GM12873 (cell line): Measurements from ENCODE around the gene SSBP4.

Experiments
- CTCF ChIP-seq: IDR thresholded peaks from 2 replicates; pipeline ENCODE4 v1.5.1; 2012; ENCODE audit warnings: low read depth, mild to moderate bottlenecking, moderate library complexity, low read length, control low read depth; ENCODE audit not compliant: insufficient read depth; ENCODE audit errors: missing control alignments

SSBP4 gene

DNA sequence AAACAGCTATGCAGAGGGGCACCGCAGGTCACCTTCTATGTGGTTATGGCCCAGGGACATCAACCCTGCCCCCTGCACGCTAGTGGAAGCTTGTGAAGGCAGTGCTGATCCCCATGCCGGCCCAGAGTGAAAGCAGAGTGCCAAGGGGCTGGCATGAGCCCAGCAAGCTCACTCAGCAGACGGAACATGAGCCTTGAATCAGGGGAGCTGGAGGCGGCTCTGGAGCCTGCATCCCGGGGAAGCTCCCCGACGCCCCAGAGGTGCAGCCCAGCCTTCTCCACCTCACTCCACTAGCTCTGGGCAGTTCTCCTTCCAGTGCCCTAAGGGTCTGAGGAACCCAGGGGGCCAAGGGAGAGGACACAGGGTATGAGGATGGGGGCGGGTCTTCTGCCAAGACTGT is 37.8 kb downstream of the SSBP4 start:
- TF ChIP-seq CTCF: no peak

GRCh38 chr19:18457483-18458331 is 38.5 kb downstream of the SSBP4 start:
- no peak for TF ChIP-seq CTCF

DNA sequence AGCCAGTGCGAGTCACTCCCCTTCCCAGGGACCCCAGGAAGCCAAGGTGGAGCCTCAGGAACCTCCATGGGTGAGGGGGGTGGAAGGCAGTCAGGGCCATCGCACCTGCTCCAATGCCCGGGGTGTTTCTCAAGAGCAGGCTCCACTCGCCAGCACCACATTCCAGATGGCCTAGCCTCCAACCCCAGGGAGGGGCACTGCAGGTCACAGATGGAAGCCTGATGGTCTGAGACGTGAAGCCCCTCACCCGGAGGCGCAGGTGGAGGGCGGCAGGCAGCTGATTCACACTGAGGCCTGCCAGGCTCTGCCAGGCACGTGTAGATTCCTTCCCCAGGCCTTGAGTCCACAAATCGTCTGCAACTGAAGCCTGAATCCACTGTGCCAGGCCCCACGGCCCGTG is 41.7 kb downstream of the SSBP4 start:
- TF ChIP-seq CTCF: no peak

DNA sequence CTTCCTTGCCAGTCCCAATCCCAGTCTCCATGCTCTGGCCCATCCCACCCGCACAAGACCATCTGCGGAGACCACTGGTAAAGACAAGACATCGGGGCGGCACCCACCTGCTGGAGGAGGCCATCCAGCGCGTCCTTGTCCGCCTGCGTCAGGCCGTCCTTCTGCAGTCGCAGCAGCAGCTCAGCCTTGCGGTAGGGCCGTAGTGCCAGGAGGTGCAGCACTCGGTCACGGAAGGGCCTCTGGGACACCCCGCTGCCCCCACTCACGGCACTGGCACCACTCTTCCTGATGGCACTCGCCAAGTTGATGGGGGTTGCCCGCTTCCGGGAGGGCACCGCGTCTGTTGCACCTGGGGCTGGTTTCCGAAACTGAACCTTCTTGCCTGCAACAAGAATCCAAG is 42.3 kb downstream of the SSBP4 start:
- TF ChIP-seq CTCF: no peak

- no peak for TF ChIP-seq CTCF
These were observed 45.4 kb downstream of the SSBP4 start for GRCh38 chr19:18464646-18465045.

- TF ChIP-seq CTCF: no peak
These were observed 46.2 kb downstream of the SSBP4 start for GRCh38 chr19:18465214-18465963.

- no peak for TF ChIP-seq CTCF
These were observed 46.8 kb downstream of the SSBP4 start for GRCh38 chr19:18465964-18466339.
